Esophagus muscularis mucosa (tissue), 3 donors: ENCODE measurements around the gene RPRD1A.
"Not testable (repeated sequence)": the region's sequence is repeated elsewhere in the genome, so short reads cannot be mapped to it uniquely, and the experiment has no call there.

Experiments used
- POLR2A ChIP-seq: fragments of 450-650 bp; IDR thresholded peaks from one replicate; pipeline ENCODE4 v1.6.1; 2017; ENCODE audit warnings: antibody characterized with exemption, moderate library complexity, mild to moderate bottlenecking, low read depth
- TF ChIP-seq, protein P1 (sequence below), 3 experiments: fragments of 200-600 bp in 2 of 3; fragments of 450-650 bp in 1 of 3; sonication (generic) in 2 of 3; IDR thresholded peaks; one replicate each; pipeline ENCODE4 v1.5.1; 2017 to 2019; ENCODE audit warnings: antibody characterized with exemption in 3 of 3, mild to moderate bottlenecking in 2 of 3, moderate library complexity in 1 of 3

DNA sequence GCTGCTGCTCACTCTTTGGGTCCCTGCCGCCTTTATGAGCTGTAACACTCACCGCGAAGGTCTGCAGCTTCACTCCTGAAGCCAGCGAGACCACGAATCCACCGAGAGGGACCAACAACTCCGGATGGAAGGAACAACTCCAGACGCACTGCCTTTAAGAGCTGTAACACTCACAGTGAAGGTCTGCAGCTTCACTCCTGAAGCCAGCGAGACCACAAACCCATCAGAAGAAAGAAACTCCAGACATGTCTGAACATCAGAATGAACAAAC, 2.6 kb downstream of the RPRD1A start:
- TF ChIP-seq, protein P1, sequence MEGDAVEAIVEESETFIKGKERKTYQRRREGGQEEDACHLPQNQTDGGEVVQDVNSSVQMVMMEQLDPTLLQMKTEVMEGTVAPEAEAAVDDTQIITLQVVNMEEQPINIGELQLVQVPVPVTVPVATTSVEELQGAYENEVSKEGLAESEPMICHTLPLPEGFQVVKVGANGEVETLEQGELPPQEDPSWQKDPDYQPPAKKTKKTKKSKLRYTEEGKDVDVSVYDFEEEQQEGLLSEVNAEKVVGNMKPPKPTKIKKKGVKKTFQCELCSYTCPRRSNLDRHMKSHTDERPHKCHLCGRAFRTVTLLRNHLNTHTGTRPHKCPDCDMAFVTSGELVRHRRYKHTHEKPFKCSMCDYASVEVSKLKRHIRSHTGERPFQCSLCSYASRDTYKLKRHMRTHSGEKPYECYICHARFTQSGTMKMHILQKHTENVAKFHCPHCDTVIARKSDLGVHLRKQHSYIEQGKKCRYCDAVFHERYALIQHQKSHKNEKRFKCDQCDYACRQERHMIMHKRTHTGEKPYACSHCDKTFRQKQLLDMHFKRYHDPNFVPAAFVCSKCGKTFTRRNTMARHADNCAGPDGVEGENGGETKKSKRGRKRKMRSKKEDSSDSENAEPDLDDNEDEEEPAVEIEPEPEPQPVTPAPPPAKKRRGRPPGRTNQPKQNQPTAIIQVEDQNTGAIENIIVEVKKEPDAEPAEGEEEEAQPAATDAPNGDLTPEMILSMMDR (IDR thresholded peaks at IDR 0.05), result not testable (repeated sequence)
- not testable (repeated sequence) for TF ChIP-seq POLR2A
